ENCODE results near the gene RHBDD1.

GRCh38 chr2:226818930-226819329, 16.9 kb upstream of the RHBDD1 start:
- TF ChIP-seq POLR2AphosphoS5 (IDR thresholded peaks at IDR 0.05) = no peak
- no peak for TF ChIP-seq CTCF (IDR thresholded peaks at IDR 0.05)

All from breast epithelium (tissue), 3 donors.